BJ (cell line): ENCODE results near the gene HMOX1. TPM values are rescaled to one million over a fixed set of nuclear protein-coding genes. Genes with fewer than 3 reads are reported as not detected.

Experiments
- CTCF ChIA-PET: fragments of 350-600 bp; formaldehyde crosslinking; extraction: SDS; loops from one replicate; lab custom pipeline; 2021; ENCODE audit warnings: antibody characterized with exemption, inconsistent platforms; lab: Yijun Ruan, JAX
- POLR2A ChIA-PET: fragments of 300-600 bp; sonication (Branson Sonifier 250); formaldehyde crosslinking; extraction: SDS; loops from one replicate; lab custom pipeline; 2021; ENCODE audit warnings: antibody characterized with exemption; lab: Charles Lee
- DNase-seq: peaks from one replicate; pipeline ENCODE4 v3.0.0-alpha.2; 2011; ENCODE audit warnings: low read depth
- H3K27me3 ChIP-seq: 2 replicates; pipeline ENCODE4 v1.6.0; 2011; ENCODE audit warnings: low read length; ENCODE audit not compliant: control insufficient read depth, insufficient read depth
- H3K36me3 ChIP-seq: 2 replicates; pipeline ENCODE4 v1.5.1; 2011; ENCODE audit warnings: low read length; ENCODE audit not compliant: control insufficient read depth, insufficient read depth
- H3K4me3 ChIP-seq: 2 replicates; pipeline ENCODE4 v1.5.1; 2011; ENCODE audit warnings: low read depth, mild to moderate bottlenecking, control low read depth, low read length
- polyA plus RNA-seq: library from polyadenylated mRNA; depleted of rRNA; stranded (reverse); fragments of >200 nt; gene quantifications from 2 replicates; pipeline ENCODE4 v1.2.3, GENCODE V29; 2011
- TF ChIP-seq, protein P1 (sequence below): IDR thresholded peaks from 2 replicates; pipeline ENCODE4 v1.5.1; 2011; ENCODE audit warnings: low read depth, mild to moderate bottlenecking, control low read depth, inconsistent platforms, low read length, moderate library complexity; ENCODE audit not compliant: insufficient read depth

Gene HMOX1
- polyA plus RNA-seq, 1 experiment = 71.2 TPM

DNA sequence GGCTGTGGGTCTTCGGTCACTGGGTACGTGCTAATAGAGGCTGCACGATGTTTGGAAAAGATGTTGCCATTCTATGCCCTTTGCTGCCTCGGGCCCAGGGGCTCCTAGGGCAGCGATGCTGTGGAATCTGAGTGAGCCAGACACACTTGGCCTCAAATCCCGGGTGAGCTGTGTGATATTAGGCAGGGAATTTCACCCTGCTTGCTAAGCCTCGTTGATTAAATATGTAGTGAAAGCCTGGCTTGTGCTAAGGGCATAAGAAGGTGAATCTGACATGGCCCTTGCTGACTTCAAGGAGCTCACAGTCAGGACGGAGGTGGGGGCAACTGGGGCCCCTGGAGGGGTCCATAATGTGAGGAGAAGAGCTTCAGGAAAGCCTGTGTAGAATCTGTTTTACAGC, 5.4 kb upstream of the HMOX1 start:
- CTCF ChIA-PET = interaction anchor here (0.8 to 1.0 kb wide), 2 partner anchors 24 to 55 kb away, joined by 3 to 4 read pairs; no protein-coding TSS in a partner anchor
- no peaks in the 10 kb centered on the region for H3K36me3 ChIP-seq
- POLR2A ChIA-PET = no interaction called here
- TF ChIP-seq, protein P1, sequence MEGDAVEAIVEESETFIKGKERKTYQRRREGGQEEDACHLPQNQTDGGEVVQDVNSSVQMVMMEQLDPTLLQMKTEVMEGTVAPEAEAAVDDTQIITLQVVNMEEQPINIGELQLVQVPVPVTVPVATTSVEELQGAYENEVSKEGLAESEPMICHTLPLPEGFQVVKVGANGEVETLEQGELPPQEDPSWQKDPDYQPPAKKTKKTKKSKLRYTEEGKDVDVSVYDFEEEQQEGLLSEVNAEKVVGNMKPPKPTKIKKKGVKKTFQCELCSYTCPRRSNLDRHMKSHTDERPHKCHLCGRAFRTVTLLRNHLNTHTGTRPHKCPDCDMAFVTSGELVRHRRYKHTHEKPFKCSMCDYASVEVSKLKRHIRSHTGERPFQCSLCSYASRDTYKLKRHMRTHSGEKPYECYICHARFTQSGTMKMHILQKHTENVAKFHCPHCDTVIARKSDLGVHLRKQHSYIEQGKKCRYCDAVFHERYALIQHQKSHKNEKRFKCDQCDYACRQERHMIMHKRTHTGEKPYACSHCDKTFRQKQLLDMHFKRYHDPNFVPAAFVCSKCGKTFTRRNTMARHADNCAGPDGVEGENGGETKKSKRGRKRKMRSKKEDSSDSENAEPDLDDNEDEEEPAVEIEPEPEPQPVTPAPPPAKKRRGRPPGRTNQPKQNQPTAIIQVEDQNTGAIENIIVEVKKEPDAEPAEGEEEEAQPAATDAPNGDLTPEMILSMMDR = no peak
- H3K4me3 ChIP-seq = no peak overlapping the region
- no peaks in the 10 kb centered on the region for H3K27me3 ChIP-seq
- DNase-seq = no peak

DNA sequence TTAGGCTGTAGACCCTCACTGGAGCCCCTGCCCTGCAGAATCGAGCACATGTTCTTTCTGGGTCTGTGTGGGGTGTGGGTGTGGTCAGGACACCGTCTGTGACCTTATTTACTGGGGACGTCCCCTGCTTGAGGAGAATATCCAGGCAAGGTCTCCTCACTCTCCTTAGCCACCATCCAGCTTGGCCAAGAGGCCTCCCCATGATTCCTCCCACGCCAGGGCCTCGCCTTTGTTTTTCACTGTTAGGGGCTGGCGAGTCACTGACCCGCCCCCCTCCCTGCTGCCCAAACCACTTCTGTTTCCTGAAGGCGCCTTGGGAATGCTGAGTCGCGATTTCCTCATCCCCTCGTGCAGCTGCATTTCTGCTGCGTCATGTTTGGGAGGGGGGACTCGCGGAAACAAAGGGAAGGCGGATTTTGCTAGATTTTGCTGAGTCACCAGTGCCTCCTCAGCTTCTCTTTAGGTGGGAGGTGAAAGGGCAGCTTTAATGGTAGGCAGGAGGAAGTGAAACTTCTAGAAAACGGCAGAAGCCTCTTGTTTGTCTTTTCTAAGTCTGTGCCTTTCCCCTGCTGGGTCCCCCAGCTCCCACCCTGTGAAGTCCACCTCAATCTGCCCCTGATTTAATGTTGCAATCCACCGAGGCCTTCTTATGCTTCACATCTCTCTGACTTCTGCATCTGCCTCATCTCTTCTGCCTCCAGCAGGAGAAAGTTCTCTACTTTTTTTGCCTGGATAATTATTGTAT, 4.0 kb upstream of the HMOX1 start:
- CTCF ChIA-PET = interaction anchor here (0.6 to 0.7 kb wide), 2 partner anchors 26 to 438 kb away, joined by 3 read pairs; no protein-coding TSS in a partner anchor
- H3K4me3 ChIP-seq = no peak overlapping the region
- POLR2A ChIA-PET = interaction anchor here (0.6 kb wide), 1 partner anchor 8 kb away, joined by 25 read pairs; no protein-coding TSS in a partner anchor

DNA sequence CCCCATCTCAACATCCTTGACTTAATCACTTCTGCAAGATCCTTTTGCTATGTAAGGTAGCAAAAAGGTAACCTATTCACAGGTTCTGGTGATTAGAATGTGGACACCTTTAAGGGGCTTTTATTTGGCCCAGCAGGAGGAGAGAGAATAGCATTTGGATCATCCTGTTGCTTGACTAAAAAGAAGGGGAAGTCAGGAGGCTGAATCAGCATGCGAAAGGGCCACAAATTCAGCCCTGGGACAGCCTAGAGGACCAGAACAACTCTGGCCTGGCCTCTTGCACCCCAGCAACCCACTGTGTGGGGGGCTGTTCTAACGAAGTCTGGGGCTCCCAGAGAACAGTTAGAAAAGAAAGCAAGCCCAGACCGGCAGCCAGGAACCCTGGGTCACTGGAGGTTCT, 3.2 kb upstream of the HMOX1 start:
- no peak overlapping the region for H3K4me3 ChIP-seq
- CTCF ChIA-PET = no interaction called here
- H3K36me3 ChIP-seq = no peaks in the 10 kb centered on the region; the same call in 1 of the 2 replicates
- POLR2A ChIA-PET = no interaction called here
- H3K27me3 ChIP-seq = no peaks in the 10 kb centered on the region
- DNase-seq = no peak
- TF ChIP-seq, protein P1 = no peak

More for the DNA sequence above, 4.0 kb upstream of the HMOX1 start:
- TF ChIP-seq, protein P1 = no peak
- Histone ChIP-seq H3K36me3 (no peaks in the 10 kb centered on the region), H3K27me3 (no peaks in the 10 kb centered on the region)
- DNase-seq = peak; percentile 91

DNA sequence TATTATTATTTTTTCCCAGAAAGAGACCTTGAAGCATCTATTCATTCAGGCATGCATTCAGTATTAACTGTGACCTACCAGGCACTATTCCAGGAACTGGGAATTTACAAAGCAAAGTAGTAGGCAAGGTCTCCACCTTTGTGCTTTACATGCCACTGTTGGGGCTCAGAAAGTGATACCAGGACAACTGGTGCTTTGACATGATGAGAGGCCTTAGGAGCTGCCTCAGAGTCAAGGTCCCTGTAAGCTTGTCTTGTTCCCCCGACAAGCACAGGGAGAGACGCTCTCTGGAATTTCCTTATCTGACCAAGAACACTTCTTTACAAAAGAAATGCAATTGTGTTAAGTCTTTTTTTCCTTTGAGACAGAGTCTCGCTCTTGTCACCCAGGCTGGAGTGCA, 2.3 kb upstream of the HMOX1 start:
- TF ChIP-seq, protein P1 = no peak
- peaks cover 3% of the 10 kb centered on the region for H3K36me3 ChIP-seq
- no peak overlapping the region for H3K4me3 ChIP-seq
- ChIA-PET POLR2A (no interaction called here), CTCF (no interaction called here)
- H3K27me3 ChIP-seq = no peaks in the 10 kb centered on the region
- DNase-seq = no peak

DNA sequence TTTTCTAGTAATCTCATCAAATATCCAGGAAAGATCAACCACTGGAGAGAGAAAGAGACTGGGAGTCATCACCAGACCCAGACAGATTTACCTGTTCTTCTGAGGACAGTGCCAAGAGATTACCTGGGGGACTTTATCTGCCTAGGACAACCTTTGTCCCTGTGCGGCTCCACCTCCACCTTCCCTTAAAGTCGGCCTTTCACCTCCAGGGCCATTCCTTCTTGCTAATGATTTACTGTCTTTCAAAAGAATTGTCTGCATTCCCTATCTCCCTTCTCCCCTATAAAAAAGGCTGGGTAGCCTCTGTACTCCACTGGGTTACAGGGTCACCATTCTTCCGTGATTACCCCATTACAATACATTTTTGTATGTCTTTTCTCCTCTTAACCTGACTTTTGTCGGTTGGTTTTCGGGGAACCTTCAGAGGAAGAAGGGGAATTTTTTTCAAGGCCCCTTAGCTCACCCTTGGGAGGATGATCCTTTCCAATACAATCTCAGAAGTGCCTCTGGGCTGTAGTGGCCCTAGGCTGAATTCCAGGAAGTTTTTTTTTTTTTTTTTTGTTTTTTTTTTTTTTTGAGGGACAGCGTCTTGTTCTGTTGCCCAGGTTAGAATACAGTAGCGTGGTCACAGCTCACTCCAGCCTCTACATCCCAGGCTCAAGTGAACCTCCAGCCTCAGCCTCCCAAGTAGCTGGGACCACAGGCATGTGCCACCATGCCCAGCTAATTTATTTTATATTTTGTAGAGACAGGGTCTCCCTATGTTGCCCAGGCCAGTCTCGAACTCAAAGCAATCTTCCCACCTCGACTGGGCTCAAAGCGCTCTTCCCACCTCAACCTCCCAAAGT, 1.5 kb upstream of the HMOX1 start:
- ChIA-PET CTCF (interaction anchor here (0.9 kb wide), 1 partner anchor 28 kb away, joined by 5 read pairs; no protein-coding TSS in a partner anchor), POLR2A (no interaction called here)
- no peaks in the 10 kb centered on the region for H3K27me3 ChIP-seq
- peaks cover 5% of the 10 kb centered on the region for H3K36me3 ChIP-seq
- no peak for DNase-seq
- H3K4me3 ChIP-seq = no peak overlapping the region
- TF ChIP-seq, protein P1 = no peak
